Ishikawa (cell line): Measurements from ENCODE around the gene MYCBP2.

ENCODE experiments used
- CEBPB ChIP-seq: IDR thresholded peaks from 2 replicates; pipeline ENCODE4 v1.6.1; 2012
- REST ChIP-seq: IDR thresholded peaks from 2 replicates; pipeline ENCODE4 v1.6.1; 2012; ENCODE audit warnings: low read depth, mild to moderate bottlenecking

GRCh38 chr13:77350811-77351210 is 23.9 kb upstream of the MYCBP2 start:
- TF ChIP-seq CEBPB (no peak), REST (no peak)
